ENCODE results near the gene SUCLG2.

DNA sequence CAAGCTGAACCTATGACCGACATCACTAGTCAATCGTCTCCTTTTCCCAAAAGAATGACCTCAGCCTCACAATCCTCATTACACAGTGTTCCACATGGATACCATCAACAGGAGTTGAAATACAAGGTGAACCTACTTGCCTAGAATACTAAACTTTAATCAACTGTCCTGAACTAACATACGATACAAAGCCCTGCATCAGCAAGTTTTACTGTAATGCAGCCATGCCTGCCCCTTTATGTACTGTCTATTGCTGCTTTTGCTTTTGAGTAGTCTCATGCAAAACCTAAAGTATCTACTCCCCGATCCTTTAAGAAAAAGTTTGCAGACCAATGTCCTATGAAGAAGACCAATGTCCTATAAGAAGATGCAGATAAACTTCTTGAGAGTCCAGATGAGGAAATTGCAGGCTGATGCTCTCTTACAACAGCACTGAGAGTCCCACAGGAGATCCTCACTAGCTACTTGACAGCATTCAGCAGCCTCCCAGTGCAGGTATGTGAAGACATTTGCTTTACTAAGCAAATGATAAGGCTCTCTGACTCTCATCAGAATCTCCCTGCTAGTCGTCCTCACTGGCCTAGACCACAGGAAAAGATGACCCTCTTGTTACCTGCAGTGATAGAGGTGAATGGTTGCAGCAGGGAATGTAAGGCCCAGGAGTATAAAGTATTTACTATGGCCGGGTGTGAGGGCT lies 23.6 kb downstream of the SUCLG2 start:
- TF ChIP-seq, protein P1, sequence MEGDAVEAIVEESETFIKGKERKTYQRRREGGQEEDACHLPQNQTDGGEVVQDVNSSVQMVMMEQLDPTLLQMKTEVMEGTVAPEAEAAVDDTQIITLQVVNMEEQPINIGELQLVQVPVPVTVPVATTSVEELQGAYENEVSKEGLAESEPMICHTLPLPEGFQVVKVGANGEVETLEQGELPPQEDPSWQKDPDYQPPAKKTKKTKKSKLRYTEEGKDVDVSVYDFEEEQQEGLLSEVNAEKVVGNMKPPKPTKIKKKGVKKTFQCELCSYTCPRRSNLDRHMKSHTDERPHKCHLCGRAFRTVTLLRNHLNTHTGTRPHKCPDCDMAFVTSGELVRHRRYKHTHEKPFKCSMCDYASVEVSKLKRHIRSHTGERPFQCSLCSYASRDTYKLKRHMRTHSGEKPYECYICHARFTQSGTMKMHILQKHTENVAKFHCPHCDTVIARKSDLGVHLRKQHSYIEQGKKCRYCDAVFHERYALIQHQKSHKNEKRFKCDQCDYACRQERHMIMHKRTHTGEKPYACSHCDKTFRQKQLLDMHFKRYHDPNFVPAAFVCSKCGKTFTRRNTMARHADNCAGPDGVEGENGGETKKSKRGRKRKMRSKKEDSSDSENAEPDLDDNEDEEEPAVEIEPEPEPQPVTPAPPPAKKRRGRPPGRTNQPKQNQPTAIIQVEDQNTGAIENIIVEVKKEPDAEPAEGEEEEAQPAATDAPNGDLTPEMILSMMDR (conservative IDR thresholded peaks at IDR 0.05; ENCODE audit: low read length), result no peak
- no peak for TF ChIP-seq EZH2phosphoT487 (IDR thresholded peaks at IDR 0.05; ENCODE audit: borderline replicate concordance, low read depth, low read length)

Data from OCI-LY7 (cell line).